ENCODE results near the gene PCDHGA11.
"Not testable (repeated sequence)": the region's sequence is repeated elsewhere in the genome, so short reads cannot be mapped to it uniquely, and the experiment has no call there.

The PCDHGA11 gene

GRCh38 chr5:141420855-141421488 lies at the start of gene PCDHGA11:
Gene PCDHGA11 (plus strand): TSS chr5:141421051. CDS start chr5:141421228, 177 bp downstream.
- peak; percentile 72 for DNase-seq (ENCODE audit: low spot score)
- TF ChIP-seq, protein P1, sequence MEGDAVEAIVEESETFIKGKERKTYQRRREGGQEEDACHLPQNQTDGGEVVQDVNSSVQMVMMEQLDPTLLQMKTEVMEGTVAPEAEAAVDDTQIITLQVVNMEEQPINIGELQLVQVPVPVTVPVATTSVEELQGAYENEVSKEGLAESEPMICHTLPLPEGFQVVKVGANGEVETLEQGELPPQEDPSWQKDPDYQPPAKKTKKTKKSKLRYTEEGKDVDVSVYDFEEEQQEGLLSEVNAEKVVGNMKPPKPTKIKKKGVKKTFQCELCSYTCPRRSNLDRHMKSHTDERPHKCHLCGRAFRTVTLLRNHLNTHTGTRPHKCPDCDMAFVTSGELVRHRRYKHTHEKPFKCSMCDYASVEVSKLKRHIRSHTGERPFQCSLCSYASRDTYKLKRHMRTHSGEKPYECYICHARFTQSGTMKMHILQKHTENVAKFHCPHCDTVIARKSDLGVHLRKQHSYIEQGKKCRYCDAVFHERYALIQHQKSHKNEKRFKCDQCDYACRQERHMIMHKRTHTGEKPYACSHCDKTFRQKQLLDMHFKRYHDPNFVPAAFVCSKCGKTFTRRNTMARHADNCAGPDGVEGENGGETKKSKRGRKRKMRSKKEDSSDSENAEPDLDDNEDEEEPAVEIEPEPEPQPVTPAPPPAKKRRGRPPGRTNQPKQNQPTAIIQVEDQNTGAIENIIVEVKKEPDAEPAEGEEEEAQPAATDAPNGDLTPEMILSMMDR (IDR thresholded peaks at IDR 0.05; ENCODE audit: extremely low read depth, missing control alignments), result peak; percentile 56

DNA sequence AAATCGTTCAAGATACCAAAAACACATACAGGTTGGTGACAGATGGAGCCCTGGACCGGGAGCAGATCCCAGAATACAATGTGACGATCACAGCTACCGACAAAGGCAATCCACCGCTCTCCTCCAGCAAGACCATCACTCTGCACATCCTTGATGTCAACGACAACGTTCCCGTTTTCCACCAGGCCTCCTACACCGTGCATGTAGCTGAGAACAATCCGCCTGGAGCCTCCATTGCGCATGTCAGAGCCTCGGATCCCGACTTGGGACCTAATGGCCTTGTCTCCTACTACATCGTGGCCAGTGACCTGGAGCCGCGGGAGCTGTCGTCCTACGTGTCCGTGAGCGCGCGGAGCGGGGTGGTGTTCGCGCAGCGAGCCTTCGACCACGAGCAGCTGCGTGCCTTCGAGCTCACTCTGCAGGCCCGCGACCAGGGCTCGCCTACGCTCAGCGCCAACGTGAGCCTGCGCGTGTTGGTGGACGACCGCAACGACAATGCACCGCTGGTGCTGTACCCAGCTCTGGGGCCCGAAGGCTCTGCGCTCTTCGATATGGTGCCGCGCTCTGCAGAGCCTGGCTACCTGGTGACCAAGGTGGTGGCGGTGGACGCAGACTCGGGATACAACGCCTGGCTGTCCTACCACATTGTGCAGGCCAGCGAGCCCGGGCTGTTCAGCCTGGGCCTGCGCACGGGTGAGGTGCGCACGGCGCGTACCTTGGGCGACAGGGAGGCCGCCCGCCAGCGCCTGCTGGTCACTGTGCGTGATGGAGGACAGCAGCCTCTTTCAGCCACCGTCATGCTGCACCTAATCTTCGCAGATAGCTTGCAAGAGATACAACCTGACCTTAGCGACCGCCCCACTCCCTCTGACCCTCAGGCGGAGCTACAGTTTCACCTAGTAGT lies 49.0 kb upstream of the PCDHGA11 start:
- no peak for DNase-seq (ENCODE audit: low spot score)

DNA sequence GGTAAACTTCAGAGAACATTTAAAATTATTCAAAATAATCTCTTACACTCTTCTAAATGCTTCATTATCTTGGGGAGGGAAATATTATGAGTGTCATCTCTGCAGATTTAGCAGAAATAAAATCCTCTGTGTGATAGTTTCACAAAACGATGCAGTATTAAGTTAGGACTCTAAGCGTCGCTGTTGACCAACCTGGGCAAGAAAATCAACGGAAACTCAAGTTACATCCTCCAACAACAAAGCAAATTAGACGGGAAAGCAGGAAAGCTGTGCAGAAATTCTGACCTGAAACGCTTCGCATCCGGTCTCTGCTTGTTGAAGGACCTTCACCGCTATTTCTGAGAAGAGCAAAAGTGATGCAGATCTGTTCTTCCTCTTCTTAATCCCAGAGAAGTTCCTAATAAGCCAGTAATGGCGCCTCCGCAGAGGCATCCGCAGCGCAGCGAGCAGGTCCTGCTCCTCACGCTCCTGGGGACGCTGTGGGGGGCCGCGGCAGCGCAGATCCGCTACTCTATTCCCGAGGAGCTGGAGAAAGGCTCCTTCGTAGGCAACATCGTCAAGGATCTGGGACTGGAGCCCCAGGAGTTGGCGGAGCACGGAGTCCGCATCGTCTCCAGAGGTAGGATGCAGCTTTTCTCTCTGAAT lies 47.1 kb upstream of the PCDHGA11 start, which contains the start of gene PCDHGA6:
TSS of gene PCDHGA6 (plus strand) at position 219 of the 645 bp plus-strand sequence. CDS start at position 412, 193 bp downstream.
- no peak for DNase-seq (ENCODE audit: low spot score)
- TF ChIP-seq, protein P1 (IDR thresholded peaks at IDR 0.05; ENCODE audit: extremely low read depth, missing control alignments), result no peak

More for the DNA sequence above, 49.0 kb upstream of the PCDHGA11 start:
- TF ChIP-seq, protein P1 (IDR thresholded peaks at IDR 0.05; ENCODE audit: extremely low read depth, missing control alignments), result no peak

- DNase-seq (ENCODE audit: low spot score), result no peak
- TF ChIP-seq, protein P1 (IDR thresholded peaks at IDR 0.05; ENCODE audit: extremely low read depth, missing control alignments), result no peak
Observed at GRCh38 chr5:141374627-141375026, 46.2 kb upstream of the PCDHGA11 start.

DNA sequence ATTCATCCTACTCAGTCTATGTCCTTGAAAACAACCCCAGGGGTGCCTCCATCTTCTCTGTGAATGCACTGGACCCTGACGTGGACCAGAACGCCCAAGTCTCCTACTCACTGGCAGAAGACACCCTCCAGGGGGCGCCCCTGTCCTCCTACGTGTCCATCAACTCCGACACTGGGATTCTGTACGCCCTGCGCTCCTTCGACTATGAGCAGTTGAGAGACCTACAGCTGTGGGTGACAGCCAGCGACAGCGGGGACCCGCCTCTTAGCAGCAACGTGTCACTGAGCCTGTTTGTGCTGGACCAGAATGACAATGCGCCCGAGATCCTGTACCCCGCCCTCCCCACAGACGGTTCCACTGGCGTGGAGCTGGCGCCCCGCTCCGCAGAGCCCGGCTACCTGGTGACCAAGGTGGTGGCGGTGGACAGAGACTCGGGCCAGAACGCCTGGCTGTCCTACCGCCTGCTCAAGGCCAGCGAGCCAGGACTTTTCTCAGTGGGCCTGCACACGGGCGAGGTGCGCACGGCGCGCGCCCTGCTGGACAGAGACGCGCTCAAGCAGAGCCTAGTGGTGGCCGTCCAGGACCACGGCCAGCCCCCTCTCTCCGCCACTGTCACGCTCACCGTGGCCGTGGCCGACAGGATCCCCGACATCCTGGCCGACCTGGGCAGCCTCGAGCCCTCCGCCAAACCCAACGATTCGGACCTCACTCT lies 45.3 kb upstream of the PCDHGA11 start:
- DNase-seq (ENCODE audit: low spot score), result not testable (repeated sequence)

DNA sequence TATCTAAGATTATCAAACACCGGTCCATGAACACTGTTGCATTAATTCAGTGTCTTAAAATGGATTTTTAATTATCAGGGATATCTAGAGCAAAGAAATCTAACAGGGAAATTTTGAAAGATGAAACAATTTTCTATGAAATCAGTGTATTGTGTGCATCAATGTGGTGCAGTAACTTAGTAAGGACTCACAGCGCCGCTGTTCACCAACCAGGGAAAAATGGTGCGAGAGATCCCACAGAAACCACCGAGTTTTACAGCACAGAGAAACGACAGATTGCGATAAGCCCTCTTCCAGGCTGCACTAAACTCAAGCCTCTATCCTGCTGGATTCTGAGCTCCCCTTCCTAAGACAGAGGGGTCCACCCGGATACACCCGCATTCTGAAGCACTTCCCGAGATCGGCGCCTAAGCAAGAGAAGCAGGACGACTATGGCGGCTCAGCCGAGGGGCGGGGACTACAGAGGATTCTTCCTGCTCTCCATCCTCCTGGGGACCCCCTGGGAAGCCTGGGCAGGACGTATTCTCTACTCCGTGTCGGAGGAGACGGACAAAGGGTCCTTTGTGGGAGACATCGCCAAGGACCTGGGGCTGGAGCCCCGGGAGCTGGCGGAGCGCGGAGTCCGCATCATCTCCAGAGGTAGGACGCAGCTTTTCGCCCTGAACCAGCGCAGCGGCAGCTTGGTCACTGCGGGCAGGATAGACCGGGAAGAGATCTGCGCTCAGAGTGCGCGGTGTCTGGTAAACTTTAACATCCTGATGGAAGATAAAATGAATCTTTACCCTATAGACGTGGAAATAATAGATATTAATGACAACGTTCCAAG lies 38.2 kb upstream of the PCDHGA11 start, which contains the start of gene PCDHGA7:
TSS of gene PCDHGA7 (plus strand) at position 274 of the 826 bp plus-strand sequence. CDS start at position 432, 158 bp downstream.
- TF ChIP-seq, protein P1 (IDR thresholded peaks at IDR 0.05; ENCODE audit: extremely low read depth, missing control alignments), result peak; percentile 30
- peak; percentile 65 for DNase-seq (ENCODE audit: low spot score)
